NCI-H146 treated with DMSO at 0.1 percent for 48 hours (cell line): ENCODE data around the gene ARHGEF1.

Experiments
- DNase-seq: peaks from one replicate; lab custom pipeline; 2025; ENCODE audit not compliant: unreplicated experiment; lab: John Stamatoyannopoulos, UW

Gene ARHGEF1

GRCh38 chr19:41917676-41918075, 34.7 kb downstream of the ARHGEF1 start:
- DNase-seq = no peak

DNA sequence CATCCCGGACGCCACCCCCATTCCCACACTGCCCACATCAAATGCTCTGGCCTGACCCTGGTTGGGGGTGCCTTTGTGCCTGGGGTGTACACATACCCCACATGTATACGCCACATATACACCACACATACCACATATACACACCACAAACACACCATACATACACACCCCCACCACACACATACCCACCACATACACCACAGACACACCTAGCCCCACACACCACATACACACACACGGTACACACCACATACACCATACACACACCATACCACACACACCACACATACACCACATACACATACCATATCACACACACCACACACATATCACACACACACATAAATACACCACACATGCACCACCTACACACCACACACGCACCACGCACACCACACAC, 35.1 kb downstream of the ARHGEF1 start:
- no peak for DNase-seq

- DNase-seq = no peak
Observed at GRCh38 chr19:41918653-41919244, 35.8 kb downstream of the ARHGEF1 start.

DNA sequence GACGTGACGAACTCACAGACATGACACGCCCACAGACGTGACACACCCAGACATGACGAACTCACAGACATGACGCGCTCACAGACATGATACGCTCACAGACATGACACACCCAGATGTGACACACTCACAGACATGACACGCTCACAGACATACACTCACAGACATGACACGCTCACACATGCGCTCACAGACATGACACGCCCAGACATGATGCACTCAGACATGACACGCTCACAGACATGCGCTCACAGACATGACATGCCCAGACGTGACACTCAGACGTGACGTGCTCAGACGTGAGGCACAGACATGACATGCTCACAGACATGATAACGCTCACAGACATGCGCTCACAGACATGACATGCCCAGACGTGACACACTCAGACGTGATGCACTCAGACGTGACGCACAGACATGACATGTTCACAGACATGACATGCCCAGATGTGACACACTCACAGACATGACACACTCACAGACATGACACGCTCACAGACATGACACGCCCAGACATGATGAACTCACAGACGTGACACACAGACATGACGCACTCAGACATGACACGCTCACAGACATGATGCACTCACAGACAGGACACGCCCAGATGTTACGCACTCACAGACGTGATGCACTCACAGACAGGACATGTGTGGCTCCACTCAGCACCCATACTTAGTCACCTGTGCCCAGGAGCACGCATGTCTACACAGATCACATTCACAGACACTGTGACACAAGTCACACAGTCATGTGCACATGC, 37.1 kb downstream of the ARHGEF1 start:
- DNase-seq = no peak

GRCh38 chr19:41920882-41921576, 38.0 kb downstream of the ARHGEF1 start:
- DNase-seq = no peak

- no peak for DNase-seq
Observed at GRCh38 chr19:41921577-41922576, 38.9 kb downstream of the ARHGEF1 start.

- no peak for DNase-seq
Observed at GRCh38 chr19:41922585-41922984, 39.6 kb downstream of the ARHGEF1 start.

DNA sequence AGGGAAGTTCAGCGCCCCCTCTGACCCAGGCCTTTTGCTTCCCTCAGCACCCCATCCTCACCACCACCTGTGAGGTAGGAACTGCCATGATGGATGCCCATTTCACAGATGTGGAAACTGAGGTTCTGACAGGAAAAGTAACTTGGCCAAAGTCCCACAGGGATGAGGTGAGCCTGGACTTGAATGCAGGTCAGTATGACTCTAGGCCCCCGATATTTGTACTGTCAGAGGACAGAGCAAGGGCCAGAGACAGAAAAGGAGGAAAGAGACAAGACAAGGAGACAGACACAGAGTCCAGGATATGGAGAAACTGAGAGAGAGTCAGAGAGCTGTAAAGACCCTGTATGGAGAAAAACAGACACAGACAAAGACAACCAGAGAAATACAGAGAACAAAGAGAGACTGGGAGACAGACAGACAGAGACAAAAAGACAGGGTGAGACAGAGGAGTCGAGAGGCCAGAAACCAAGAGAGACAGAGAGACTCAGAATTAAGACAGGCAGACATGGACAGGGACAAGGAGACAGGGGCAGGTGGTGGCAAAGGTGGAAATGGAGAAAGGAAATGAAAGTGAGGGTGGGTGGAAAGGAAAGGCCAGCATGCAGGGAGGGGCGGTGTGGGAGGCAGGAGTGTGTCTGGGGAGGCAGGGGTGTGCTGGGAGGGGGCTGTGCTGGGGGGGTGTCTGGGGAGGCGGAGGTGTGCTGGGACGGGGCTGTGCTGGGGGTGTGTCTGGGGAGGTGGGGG, 40.2 kb downstream of the ARHGEF1 start:
- DNase-seq = no peak

DNA sequence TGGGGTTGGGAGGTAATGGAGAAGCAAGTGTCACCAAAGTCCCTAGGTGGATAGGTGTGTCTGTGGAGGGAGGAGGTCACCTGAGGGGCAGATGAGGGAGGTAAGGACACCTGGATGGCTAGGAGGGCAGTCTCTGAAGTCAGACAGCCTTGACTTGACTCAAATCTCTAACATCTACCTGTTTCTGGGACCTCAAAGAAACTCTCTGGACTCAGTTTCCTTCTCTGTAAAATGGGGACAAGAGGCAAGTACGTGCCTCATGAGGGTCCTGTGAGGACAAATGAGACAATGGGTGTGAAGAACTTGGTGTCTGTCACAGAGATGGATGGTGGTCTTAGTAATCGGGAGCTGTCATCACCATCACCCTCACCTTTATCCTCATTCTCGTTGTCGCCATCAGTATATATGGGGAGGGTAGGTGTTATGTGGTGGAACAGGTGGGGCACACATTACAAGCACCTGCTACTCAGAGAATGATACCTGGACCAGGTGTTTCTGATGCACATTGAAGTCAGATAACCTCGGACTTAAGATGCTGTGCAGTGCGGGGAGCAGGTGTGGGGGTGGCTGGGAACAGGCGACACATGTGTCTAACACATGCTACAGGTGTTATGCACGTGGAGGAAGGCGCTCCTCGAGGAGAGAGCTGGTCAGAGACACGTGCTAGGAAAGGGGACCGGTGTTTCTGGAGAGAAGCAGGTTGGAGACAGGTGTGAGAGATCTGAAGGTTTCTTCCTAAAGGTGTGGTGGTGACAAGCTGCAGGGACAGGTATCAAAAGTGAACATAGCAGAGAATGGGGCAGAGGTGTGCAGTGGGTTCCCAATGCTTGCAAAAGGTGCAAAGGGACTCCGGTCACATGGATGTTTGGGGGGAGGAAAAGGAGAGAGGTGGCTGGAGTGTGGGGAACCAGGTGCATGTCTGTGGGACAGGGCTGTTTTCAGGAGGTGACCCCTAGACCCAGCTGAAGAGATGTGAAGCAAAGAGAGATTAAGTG, 41.5 kb downstream of the ARHGEF1 start:
- DNase-seq = no peak

DNA sequence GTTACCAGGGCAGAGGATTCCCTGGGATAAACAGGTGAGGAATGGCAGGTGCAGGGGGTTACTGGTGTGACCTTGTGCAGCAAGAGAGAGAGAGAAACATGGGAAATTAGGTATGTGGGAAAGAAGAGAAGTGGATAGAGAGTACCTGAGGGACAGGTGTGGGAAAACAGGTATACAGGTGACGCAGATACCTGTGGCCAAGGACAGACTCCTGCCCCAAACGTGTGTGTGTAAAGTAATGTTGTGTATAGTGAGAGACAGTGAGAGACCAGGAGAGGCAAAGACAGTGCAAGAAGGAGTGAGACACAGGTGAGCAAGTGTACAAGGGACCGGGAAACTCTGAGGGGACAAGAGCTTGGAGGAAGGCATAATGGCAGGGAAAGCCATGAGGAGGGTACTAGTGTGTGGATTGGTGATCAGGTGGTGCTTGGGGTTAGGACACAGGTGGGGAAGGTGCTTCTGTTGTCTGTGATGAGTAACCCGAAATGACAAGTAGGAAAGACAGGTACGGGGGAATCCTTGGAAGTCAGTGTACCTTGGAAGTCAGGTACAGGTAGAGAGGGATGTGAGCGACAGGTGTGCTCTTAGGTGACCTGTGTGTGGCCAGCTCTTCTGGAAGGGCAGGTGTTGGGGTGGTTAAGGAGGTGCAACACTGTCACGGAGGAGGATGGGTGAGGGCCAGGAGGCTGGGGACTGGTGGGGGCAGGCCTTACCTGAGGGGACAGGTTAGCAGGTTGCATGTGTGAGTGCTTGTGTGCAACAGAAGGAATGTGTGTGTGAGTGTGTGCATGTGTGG, 42.4 kb downstream of the ARHGEF1 start:
- no peak for DNase-seq

DNA sequence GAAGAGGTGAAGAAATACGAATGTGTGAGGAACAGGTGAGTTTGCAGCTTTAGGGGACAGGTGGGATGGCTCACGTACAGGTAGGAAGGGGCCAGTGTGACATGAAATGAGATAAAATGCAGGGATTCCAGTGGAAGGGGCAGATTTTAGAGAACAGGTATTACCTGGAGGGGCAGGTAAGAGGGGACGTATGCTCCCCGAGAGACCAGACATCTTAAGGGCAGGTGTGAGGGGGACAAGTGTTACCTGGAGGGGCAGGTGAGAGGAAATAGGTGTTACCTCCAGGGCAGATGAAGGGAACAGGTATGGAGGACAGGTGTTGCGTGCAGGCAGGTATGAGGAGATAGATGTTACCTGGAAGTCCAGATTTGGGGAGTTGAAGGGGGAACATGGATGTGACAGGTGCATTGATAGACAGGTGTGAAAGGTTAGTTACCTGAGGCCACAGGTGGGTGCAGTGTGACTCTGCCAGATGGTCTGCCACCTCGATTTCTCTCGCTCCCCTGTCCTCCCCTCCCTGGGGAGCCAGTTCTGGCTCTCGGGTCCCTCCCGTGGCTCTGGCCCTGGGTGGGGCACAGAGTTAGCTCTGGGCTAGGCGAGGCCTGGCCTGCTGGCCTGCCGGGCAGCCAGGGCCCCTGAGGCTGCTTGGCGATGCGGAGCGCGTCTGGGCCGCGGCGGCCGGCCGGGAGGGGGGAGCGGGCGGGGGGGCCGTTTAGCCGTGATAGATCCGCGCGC, 43.2 kb downstream of the ARHGEF1 start:
- DNase-seq = no peak

- DNase-seq = no peak
Observed at GRCh38 chr19:41926763-41927496, 43.9 kb downstream of the ARHGEF1 start.

GRCh38 chr19:41927497-41928192, 44.7 kb downstream of the ARHGEF1 start:
- no peak for DNase-seq

DNA sequence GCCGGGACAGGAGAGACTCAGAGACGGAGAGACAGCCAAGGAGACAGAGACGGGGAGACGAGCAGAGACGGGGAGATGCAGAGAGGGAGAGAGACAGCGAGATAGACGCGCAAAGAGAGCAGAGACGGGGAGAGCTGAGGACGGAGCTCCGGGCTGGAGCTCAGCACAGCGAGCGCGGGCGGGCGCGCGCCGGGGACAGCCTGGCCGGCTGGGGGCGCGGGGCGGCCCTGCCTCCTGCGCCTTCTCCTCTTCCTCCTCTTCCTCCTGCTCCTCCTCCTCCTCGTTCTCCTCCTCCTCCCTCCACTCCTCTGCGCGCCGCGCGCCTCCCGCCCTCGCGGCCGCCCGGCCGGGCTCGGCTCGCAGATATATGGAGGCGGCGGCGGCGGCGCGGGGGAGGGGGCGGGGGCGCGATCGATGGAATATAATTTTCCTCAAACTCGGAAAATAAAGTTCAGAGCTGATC, 45.3 kb downstream of the ARHGEF1 start, which contains the start of gene ERFL:
Gene ERFL, minus strand, starts transcription at position 229 of the 463 bp plus-strand sequence. CDS start 15,530 bp downstream, outside the sequence.
- no peak for DNase-seq

DNA sequence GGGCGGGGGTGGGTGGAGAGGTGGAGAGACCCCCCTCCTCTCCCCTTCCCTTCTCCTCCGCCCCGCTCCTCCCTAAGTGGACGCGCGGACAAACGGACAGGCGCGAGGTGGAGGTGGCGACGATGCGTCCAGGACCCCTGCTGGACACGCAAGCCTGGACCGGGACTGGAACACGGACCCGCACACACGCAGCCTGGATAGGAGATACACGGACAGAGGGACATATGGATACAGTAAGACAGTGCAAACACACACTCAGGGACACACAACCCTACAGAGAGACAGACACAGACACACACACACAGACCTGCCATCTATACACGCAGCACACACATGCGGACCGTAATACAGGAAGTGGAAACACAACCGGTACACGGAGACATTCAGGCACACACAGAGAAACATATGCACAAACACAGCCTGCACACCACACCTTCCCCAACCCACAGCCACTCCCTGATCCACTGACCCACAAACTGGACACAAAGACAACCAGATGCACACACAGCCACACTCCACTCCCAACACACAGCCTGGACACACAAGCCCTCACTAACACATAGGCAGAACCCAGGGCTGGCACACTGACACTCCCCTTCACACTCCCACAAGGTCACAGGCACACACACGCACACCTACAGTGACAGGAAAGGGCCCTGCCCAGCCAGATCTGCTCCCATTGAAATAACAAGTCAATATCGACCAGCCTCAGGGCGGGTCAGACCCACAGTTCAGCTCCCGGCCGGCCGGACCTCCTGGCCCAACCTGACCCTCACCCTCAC, 46.0 kb downstream of the ARHGEF1 start:
- no peak for DNase-seq
